Medulla oblongata (tissue), 1 donor: ENCODE results near the gene HYDIN.
"Not testable (repeated sequence)": the region's sequence is repeated elsewhere in the genome, so short reads cannot be mapped to it uniquely, and the experiment has no call there.

ENCODE experiments used
- DNase-seq: peaks from one replicate; pipeline ENCODE4 v3.0.0-alpha.2; 2015; ENCODE audit errors: extremely low spot score

HYDIN gene

GRCh38 chr16:71225145-71225544 is 5.4 kb downstream of the HYDIN start:
- no peak for DNase-seq

- peak; percentile 28 for DNase-seq
Observed at GRCh38 chr16:71218306-71218963, 12.1 kb downstream of the HYDIN start.

- DNase-seq: no peak
Observed at GRCh38 chr16:71217506-71217905, 13.0 kb downstream of the HYDIN start.

GRCh38 chr16:71216714-71217113 is 13.8 kb downstream of the HYDIN start:
- DNase-seq: no peak

- peak; percentile 30 for DNase-seq
Observed at GRCh38 chr16:71214746-71215381, 15.7 kb downstream of the HYDIN start.

GRCh38 chr16:71205482-71206131 is 24.9 kb downstream of the HYDIN start:
- peak; percentile 44 for DNase-seq

- DNase-seq: no peak
Observed at GRCh38 chr16:71203631-71204030, 26.9 kb downstream of the HYDIN start.

GRCh38 chr16:71201556-71201955 is 29.0 kb downstream of the HYDIN start:
- DNase-seq: no peak

- no peak for DNase-seq
Observed at GRCh38 chr16:71201054-71201453, 29.5 kb downstream of the HYDIN start.

GRCh38 chr16:71198408-71198807 is 32.1 kb downstream of the HYDIN start:
- no peak for DNase-seq

GRCh38 chr16:71192387-71192786 is 38.1 kb downstream of the HYDIN start:
- no peak for DNase-seq

GRCh38 chr16:71188956-71189712 is 41.4 kb downstream of the HYDIN start:
- DNase-seq: no peak

- no peak for DNase-seq
Observed at GRCh38 chr16:71185347-71185746, 45.2 kb downstream of the HYDIN start.

GRCh38 chr16:71179569-71179968 is 51.0 kb downstream of the HYDIN start:
- no peak for DNase-seq

- no peak for DNase-seq
Observed at GRCh38 chr16:71172481-71173207, 57.9 kb downstream of the HYDIN start.

- DNase-seq: not testable (repeated sequence)
Observed at GRCh38 chr16:71161007-71161406, 69.5 kb downstream of the HYDIN start.

- DNase-seq: not testable (repeated sequence)
Observed at GRCh38 chr16:71157278-71157677, 73.2 kb downstream of the HYDIN start.

GRCh38 chr16:71153329-71153728 is 77.2 kb downstream of the HYDIN start:
- DNase-seq: not testable (repeated sequence)

GRCh38 chr16:71151654-71152053 is 78.9 kb downstream of the HYDIN start:
- not testable (repeated sequence) for DNase-seq

- DNase-seq: not testable (repeated sequence)
Observed at GRCh38 chr16:71143246-71143645, 87.3 kb downstream of the HYDIN start.

- not testable (repeated sequence) for DNase-seq
Observed at GRCh38 chr16:71110565-71110964, 120.0 kb downstream of the HYDIN start.
